SK-N-SH (cell line): ENCODE results near the gene TMEM87B. TPM values are rescaled to one million over a fixed set of nuclear protein-coding genes. Genes with fewer than 3 reads are reported as not detected.

Experiments used
- CTCF ChIA-PET: fragments of 300-600, 350-600 bp; formaldehyde crosslinking; extraction: SDS; loops from one replicate; lab custom pipeline; 2021; lab: Yijun Ruan, JAX
- POLR2A ChIA-PET: fragments of 350-600 bp; sonication (Branson Sonifier 250); formaldehyde crosslinking; extraction: SDS; loops from one replicate; lab custom pipeline; 2020; ENCODE audit warnings: antibody characterized with exemption, inconsistent platforms; lab: Yijun Ruan, JAX
- DNase-seq: peaks from one replicate; pipeline ENCODE4 v3.0.0; 2012
- H2AFZ ChIP-seq: fragments of 200-600 bp; sonication (generic); 2 replicates; pipeline ENCODE4 v1.8.1; 2016; ENCODE audit warnings: antibody characterized with exemption, mild to moderate bottlenecking, low read depth
- H3F3A ChIP-seq: fragments of 200-600 bp; sonication (generic); replicated peaks from 2 replicates; pipeline ENCODE3; 2016; ENCODE audit warnings: antibody characterized with exemption, mild to moderate bottlenecking; ENCODE audit not compliant: insufficient read depth
- H3K27ac ChIP-seq, 2 experiments: fragments of 200-500 bp in 1 of 2; fragments of 200-600 bp in 1 of 2; sonication (Bioruptor generic) in 1 of 2; sonication (generic), shearing (Covaris generic) in 1 of 2; 2 replicates each; pipeline versions ENCODE4 v1.5.1 to v1.6.1; 2014 to 2016; ENCODE audit warnings: low read depth in 2 of 2, inconsistent platforms in 1 of 2, low read length in 1 of 2, mild to moderate bottlenecking in 1 of 2, mixed read lengths in 1 of 2
- H3K27me3 ChIP-seq: fragments of 200-600 bp; sonication (generic), shearing (Covaris generic); 2 replicates; pipeline ENCODE4 v1.6.1; 2016; ENCODE audit warnings: mixed run types; ENCODE audit not compliant: insufficient read depth
- H3K36me3 ChIP-seq, 2 experiments: fragments of 200-500 bp in 1 of 2; fragments of 200-600 bp in 1 of 2; sonication (Bioruptor generic) in 1 of 2; sonication (generic) in 1 of 2; replicated peaks in 1 of 2; 2 replicates each; pipeline versions ENCODE3 to v1.5.1; 2014 to 2016; ENCODE audit warnings: low read length in 1 of 2, mild to moderate bottlenecking in 1 of 2; ENCODE audit not compliant: insufficient read depth in 2 of 2, control insufficient read depth in 1 of 2
- H3K4me1 ChIP-seq, 2 experiments: fragments of 200-500 bp in 1 of 2; fragments of 200-600 bp in 1 of 2; sonication (Bioruptor generic) in 1 of 2; sonication (generic), shearing (Covaris generic) in 1 of 2; 2 replicates each; pipeline versions ENCODE4 v1.5.1 to v1.6.1; 2014 to 2016; ENCODE audit warnings: low read depth in 1 of 2, low read length in 1 of 2, mixed run types in 1 of 2; ENCODE audit not compliant: insufficient read depth in 2 of 2, control insufficient read depth in 1 of 2
- H3K4me2 ChIP-seq: fragments of 200-600 bp; sonication (generic), shearing (Covaris generic); 2 replicates; pipeline ENCODE4 v1.6.1; 2017; ENCODE audit warnings: mixed run types
- H3K4me3 ChIP-seq, 2 experiments: fragments of 200-500 bp in 1 of 2; fragments of 200-600 bp in 1 of 2; sonication (Bioruptor generic) in 1 of 2; sonication (generic), shearing (Covaris generic) in 1 of 2; 2 replicates each; pipeline versions ENCODE4 v1.5.1 to v1.8.1; 2014 to 2016; ENCODE audit warnings: low read depth in 2 of 2, inconsistent platforms in 1 of 2, low read length in 1 of 2, mild to moderate bottlenecking in 1 of 2, mixed read lengths in 1 of 2, moderate library complexity in 1 of 2
- H3K79me2 ChIP-seq: fragments of 200-600 bp; sonication (generic); 2 replicates; pipeline ENCODE4 v1.8.1; 2017; ENCODE audit warnings: mild to moderate bottlenecking; ENCODE audit not compliant: insufficient read depth
- H3K9ac ChIP-seq: fragments of 200-600 bp; sonication (generic); 2 replicates; pipeline ENCODE4 v1.6.1; 2017; ENCODE audit warnings: mixed run types
- H3K9me2 ChIP-seq: fragments of 200-600 bp; sonication (generic); 2 replicates; pipeline ENCODE4 v1.6.1; 2017; ENCODE audit warnings: mixed run types
- H3K9me3 ChIP-seq: fragments of 200-600 bp; sonication (generic); 2 replicates; pipeline ENCODE4 v1.6.1; 2017; ENCODE audit warnings: mixed run types, mild to moderate bottlenecking, moderate library complexity
- H4K20me1 ChIP-seq: fragments of 200-600 bp; sonication (generic); 2 replicates; pipeline ENCODE4 v1.6.1; 2017; ENCODE audit warnings: mild to moderate bottlenecking, mixed run types; ENCODE audit not compliant: insufficient read depth
- CHD2 ChIP-seq: fragments of 150-350 bp; IDR thresholded peaks from 2 replicates; pipeline ENCODE4 v1.6.1; 2018; ENCODE audit warnings: low read length; ENCODE audit not compliant: partially characterized antibody
- ELF1 ChIP-seq: IDR thresholded peaks from 2 replicates; pipeline ENCODE4 v1.4.0; 2012
- FOSL2 ChIP-seq: IDR thresholded peaks from 2 replicates; pipeline ENCODE4 v1.4.0; 2012; ENCODE audit warnings: low read depth, mild to moderate bottlenecking, moderate library complexity, borderline replicate concordance
- FOXJ3 ChIP-seq: sonication (generic); formaldehyde crosslinking; IDR thresholded peaks from 2 replicates; pipeline ENCODE4 v1.5.1; 2020; ENCODE audit warnings: mild to moderate bottlenecking, missing genetic modification reagents
- FOXM1 ChIP-seq: IDR thresholded peaks from 2 replicates; pipeline ENCODE4 v1.4.0; 2012; ENCODE audit warnings: low read depth, mild to moderate bottlenecking
- JUND ChIP-seq: IDR thresholded peaks from 2 replicates; pipeline ENCODE4 v1.4.0; 2012
- NRF1 ChIP-seq: IDR thresholded peaks from 2 replicates; pipeline ENCODE4 v1.6.1; 2012; ENCODE audit warnings: low read depth, mild to moderate bottlenecking, low read length
- RAD21 ChIP-seq: IDR thresholded peaks from 2 replicates; pipeline ENCODE4 v1.6.1; 2012; ENCODE audit warnings: mild to moderate bottlenecking, low read length
- RXRA ChIP-seq: IDR thresholded peaks from 2 replicates; pipeline ENCODE4 v1.4.0; 2012; ENCODE audit warnings: low read depth, mild to moderate bottlenecking, borderline replicate concordance
- TAF1 ChIP-seq: IDR thresholded peaks from 2 replicates; pipeline ENCODE4 v1.6.1; 2012; ENCODE audit warnings: low read depth, mild to moderate bottlenecking, low read length, moderate library complexity, borderline replicate concordance
- TEAD4 ChIP-seq: IDR thresholded peaks from 2 replicates; pipeline ENCODE4 v1.4.0; 2012; ENCODE audit warnings: mild to moderate bottlenecking, borderline replicate concordance; ENCODE audit not compliant: insufficient read depth
- YY1 ChIP-seq: IDR thresholded peaks from 2 replicates; pipeline ENCODE4 v1.4.0; 2012; ENCODE audit warnings: low read depth, mild to moderate bottlenecking
- WGBS: methylation state at CpG from one replicate; pipeline ENCODE4 v1.1.6; 2017; ENCODE audit warnings: low lambda C conversion rate; 5-methylcytosine and 5-hydroxymethylcytosine counted together
- polyA plus RNA-seq, 3 experiments: library from polyadenylated mRNA; depleted of rRNA; stranded (reverse); fragments of >200 nt; gene quantifications; 2 replicates each; pipeline ENCODE4 v1.2.3, GENCODE V29; 2012
- TF ChIP-seq, protein P1 (sequence below): fragments of 150-350 bp; IDR thresholded peaks from 2 replicates; pipeline ENCODE4 v1.6.1; 2016; ENCODE audit warnings: mild to moderate bottlenecking, low read depth, low read length
- TF ChIP-seq, protein P2 (sequence below): fragments of 200-600 bp; sonication (generic); IDR thresholded peaks from 2 replicates; pipeline ENCODE4 v1.6.1; 2017; ENCODE audit warnings: antibody characterized with exemption, mild to moderate bottlenecking, moderate library complexity
- TF ChIP-seq, protein P3 (sequence below): IDR thresholded peaks from 2 replicates; pipeline ENCODE4 v1.4.0; 2012; ENCODE audit warnings: low read depth, borderline replicate concordance
- TF ChIP-seq, protein P4 (sequence below): IDR thresholded peaks from 2 replicates; pipeline ENCODE4 v1.4.0; 2012; ENCODE audit warnings: low read depth, borderline replicate concordance
- TF ChIP-seq, protein P5 (sequence below): fragments of 150-350 bp; IDR thresholded peaks from 2 replicates; pipeline ENCODE4 v1.6.1; 2017; ENCODE audit warnings: antibody characterized with exemption, low read length, low read depth, borderline replicate concordance

TMEM87B gene
- polyA plus RNA-seq, 1 of the 3 experiments (the other 2 are of a cell fraction), result 7.9 TPM

DNA sequence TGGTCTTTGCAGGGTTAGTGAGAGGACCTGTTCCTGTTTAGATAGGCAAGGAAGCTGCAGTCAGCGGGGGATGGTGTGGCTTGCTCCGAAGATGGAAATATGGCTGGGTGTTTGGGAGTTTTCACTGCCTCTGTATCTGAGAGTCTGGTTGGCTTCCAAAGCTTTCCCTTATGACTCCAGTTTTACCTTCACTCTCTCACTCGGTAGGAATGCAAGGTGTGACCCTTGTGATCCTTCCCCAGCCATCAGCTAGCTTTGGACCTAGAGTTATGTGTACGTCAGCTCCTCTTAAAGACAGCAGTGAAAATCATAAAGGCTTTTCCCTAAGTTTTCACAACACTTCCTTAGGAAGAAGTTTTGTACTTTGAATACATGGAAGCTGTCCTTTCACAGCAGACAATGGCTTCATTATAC lies 35.5 kb upstream of the TMEM87B start:
- no peaks in the 10 kb centered on the region for H4K20me1 ChIP-seq
- H3K9me2 ChIP-seq, result no peaks in the 10 kb centered on the region
- no peaks in the 10 kb centered on the region for H3F3A ChIP-seq
- no peak for DNase-seq
- CTCF ChIA-PET, result interaction anchor here (0.6 to 1.7 kb wide), 4 partner anchors 12 to 631 kb away, joined by 3 to 6 read pairs (median 4); no protein-coding TSS in a partner anchor
- 82% methylated on average over 4 of the region's 4 CpGs for WGBS
- no peak overlapping the region for H3K4me3 ChIP-seq
- no peaks in the 10 kb centered on the region for H3K9me3 ChIP-seq
- no peak overlapping the region for H2AFZ ChIP-seq
- H3K4me1 ChIP-seq, result no peaks in the 10 kb centered on the region; a peak in 1 of 4 replicates
- no peak for TF ChIP-seq FOSL2
- no peak for TF ChIP-seq CHD2
- TF ChIP-seq RXRA, result no peak
- no peak for TF ChIP-seq JUND
- no peak for TF ChIP-seq FOXM1
- TF ChIP-seq TAF1, result no peak
- TF ChIP-seq, protein P1, sequence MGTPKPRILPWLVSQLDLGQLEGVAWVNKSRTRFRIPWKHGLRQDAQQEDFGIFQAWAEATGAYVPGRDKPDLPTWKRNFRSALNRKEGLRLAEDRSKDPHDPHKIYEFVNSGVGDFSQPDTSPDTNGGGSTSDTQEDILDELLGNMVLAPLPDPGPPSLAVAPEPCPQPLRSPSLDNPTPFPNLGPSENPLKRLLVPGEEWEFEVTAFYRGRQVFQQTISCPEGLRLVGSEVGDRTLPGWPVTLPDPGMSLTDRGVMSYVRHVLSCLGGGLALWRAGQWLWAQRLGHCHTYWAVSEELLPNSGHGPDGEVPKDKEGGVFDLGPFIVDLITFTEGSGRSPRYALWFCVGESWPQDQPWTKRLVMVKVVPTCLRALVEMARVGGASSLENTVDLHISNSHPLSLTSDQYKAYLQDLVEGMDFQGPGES, result no peak
- no peak for TF ChIP-seq TEAD4
- no peak for TF ChIP-seq FOXJ3 (CRISPR knock-in tag)
- TF ChIP-seq, protein P2, sequence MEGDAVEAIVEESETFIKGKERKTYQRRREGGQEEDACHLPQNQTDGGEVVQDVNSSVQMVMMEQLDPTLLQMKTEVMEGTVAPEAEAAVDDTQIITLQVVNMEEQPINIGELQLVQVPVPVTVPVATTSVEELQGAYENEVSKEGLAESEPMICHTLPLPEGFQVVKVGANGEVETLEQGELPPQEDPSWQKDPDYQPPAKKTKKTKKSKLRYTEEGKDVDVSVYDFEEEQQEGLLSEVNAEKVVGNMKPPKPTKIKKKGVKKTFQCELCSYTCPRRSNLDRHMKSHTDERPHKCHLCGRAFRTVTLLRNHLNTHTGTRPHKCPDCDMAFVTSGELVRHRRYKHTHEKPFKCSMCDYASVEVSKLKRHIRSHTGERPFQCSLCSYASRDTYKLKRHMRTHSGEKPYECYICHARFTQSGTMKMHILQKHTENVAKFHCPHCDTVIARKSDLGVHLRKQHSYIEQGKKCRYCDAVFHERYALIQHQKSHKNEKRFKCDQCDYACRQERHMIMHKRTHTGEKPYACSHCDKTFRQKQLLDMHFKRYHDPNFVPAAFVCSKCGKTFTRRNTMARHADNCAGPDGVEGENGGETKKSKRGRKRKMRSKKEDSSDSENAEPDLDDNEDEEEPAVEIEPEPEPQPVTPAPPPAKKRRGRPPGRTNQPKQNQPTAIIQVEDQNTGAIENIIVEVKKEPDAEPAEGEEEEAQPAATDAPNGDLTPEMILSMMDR, result no peak
- TF ChIP-seq, protein P3, sequence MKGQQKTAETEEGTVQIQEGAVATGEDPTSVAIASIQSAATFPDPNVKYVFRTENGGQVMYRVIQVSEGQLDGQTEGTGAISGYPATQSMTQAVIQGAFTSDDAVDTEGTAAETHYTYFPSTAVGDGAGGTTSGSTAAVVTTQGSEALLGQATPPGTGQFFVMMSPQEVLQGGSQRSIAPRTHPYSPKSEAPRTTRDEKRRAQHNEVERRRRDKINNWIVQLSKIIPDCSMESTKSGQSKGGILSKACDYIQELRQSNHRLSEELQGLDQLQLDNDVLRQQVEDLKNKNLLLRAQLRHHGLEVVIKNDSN, result no peak
- TF ChIP-seq NRF1, result no peak
- TF ChIP-seq, protein P4, sequence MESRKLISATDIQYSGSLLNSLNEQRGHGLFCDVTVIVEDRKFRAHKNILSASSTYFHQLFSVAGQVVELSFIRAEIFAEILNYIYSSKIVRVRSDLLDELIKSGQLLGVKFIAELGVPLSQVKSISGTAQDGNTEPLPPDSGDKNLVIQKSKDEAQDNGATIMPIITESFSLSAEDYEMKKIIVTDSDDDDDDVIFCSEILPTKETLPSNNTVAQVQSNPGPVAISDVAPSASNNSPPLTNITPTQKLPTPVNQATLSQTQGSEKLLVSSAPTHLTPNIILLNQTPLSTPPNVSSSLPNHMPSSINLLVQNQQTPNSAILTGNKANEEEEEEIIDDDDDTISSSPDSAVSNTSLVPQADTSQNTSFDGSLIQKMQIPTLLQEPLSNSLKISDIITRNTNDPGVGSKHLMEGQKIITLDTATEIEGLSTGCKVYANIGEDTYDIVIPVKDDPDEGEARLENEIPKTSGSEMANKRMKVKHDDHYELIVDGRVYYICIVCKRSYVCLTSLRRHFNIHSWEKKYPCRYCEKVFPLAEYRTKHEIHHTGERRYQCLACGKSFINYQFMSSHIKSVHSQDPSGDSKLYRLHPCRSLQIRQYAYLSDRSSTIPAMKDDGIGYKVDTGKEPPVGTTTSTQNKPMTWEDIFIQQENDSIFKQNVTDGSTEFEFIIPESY, result no peak
- TF ChIP-seq ELF1, result no peak
- TF ChIP-seq, protein P5, sequence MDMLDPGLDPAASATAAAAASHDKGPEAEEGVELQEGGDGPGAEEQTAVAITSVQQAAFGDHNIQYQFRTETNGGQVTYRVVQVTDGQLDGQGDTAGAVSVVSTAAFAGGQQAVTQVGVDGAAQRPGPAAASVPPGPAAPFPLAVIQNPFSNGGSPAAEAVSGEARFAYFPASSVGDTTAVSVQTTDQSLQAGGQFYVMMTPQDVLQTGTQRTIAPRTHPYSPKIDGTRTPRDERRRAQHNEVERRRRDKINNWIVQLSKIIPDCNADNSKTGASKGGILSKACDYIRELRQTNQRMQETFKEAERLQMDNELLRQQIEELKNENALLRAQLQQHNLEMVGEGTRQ, result no peak
- no peak for TF ChIP-seq YY1
- no peak for TF ChIP-seq RAD21
- H3K79me2 ChIP-seq, result no peaks in the 10 kb centered on the region
- no peak overlapping the region for H3K27ac ChIP-seq
- no peaks in the 10 kb centered on the region for H3K27me3 ChIP-seq
- H3K4me2 ChIP-seq, result no peak overlapping the region
- no peaks in the 10 kb centered on the region for H3K36me3 ChIP-seq
- H3K9ac ChIP-seq, result no peak overlapping the region
- POLR2A ChIA-PET, result no interaction called here
